Anterior cingulate cortex (tissue), 58 donors: ENCODE data around the gene C6orf89.

Experiments
- DNase-seq, 58 donors: peaks; one replicate each; lab custom pipeline; 2025; lab: John Stamatoyannopoulos, UW

Gene C6orf89

DNA sequence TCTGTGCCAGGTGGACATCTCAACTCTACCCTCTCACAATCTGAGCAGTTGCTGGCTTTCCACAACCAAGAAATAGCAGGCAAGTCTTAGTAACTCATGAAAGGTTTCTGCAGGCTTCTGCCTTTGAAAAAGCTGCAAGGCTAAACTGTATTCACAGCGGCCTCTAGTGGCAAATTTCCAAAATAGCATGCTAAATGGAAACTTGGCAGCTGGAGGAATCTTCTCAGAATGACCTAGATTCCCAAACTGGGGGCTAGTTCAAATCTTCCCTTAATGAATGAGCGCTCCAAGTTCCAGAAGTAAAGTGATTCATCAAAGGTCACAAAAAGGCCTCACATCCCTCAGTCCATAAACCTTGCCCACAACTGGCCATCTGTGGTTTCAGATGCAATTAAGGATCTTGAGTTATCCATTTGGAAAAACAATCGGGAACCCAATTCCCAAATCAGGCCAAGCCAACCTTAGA is 34.6 kb upstream of the C6orf89 start:
- DNase-seq: peak in 37 of 58 donors; percentile 21 to 82 (median 39)

DNA sequence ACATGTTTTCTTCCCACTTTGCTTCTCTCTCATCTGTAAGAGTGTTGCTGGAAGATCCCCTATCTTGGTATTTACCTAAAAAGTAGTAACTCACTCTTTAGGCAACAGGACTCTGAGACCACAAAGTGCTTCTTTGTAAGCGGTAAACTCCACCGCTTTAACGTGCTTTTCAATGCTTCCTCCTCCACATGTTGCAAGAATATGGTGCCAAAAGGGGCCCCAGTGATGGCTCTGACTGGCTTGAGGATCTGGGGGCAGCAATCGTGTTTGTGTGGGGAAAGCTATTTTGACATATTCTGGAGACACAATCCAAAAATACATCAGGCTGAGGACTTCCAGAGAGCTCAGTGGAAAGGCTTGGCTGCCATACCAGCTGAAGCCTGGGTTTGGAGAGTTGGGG is 34.1 kb upstream of the C6orf89 start:
- DNase-seq: no peak

DNA sequence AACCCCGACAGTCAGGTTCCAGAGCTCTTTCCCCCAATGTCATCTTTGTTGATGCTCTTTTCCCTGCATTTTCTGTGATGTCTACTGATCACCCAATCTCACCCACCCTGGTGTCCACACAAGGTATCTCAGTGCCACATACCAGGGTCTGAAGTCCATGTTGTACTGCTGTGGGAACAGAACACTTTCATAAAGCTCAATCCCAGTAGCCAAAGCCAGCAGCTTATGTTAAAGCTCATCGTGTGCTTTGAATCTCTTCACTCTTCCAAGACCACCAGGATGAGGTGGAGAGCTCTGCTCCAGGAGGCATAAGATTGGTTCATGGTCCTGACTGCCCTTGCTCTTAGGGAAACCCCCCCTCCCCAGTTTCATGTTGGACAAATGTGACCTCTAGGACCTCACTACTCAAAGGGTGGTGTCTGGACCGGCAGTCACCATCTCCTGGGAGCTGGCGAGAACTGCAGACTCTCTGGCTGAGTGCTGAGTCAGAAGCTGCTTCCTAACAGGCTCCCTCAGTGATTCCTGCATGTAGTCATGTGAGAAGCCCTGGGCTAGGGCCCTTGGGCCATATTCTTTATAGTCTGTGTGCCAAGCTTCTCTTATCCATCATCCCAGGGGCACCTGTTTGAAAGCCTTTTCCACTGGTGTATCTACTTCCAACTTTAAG is 33.1 kb upstream of the C6orf89 start:
- DNase-seq: no peak

DNA sequence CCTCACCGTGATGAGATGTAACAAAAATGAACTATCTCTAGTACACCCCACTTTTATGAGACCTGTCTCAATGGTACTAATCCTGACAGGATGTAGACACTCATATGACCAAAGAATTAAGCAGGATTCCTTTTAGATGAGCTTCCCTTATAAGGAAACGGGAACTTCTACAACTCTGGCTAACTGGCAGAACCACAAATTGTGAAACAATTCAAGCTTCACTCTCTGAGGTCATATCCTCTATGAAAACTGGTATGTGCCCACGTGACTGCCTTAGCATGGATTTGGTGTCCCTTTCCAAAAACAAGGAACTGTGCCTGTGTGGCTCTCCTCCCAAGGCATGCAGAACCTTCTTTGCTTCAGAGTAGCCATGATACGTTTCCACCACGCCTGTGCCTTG is 32.4 kb upstream of the C6orf89 start:
- no peak for DNase-seq

DNA sequence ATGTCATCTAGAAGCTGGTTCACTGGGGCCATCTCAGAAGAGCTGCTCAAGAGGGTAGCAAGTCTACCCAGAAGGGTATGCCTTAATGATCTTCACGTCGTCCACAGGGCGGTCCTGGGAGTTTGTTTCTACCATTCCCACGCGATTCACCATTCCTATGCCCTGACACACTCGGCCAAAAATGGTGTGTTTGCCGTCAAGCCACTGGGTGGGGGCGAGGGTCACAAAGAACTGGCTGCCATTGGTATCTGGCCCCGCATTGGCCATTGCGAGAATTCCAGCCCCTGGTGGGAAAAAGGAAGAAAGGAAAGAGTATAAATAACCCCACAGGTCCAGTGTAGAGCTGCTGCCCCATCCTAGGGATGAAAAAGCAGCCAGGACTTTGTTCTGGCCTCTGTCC is 30.0 kb upstream of the C6orf89 start:
- DNase-seq: no peak

DNA sequence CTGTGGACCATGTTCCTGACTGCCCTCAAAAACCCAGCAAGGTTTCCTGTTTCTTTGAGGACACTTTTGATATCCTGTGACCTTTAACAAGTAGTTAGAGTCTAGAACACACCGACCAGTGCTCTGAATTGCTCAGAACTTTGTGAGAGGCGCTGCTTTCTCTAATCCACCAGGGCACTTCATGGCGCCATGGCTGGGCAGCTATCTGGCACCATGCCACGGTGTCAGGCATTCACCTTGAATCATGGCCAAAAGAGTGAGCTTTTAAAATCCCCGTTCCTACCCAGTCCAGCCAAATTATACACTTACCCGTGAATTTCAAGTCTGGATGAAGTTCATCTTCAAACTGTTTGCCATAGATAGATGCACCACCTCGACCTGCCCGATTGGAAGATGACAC is 29.5 kb upstream of the C6orf89 start:
- DNase-seq: no peak

DNA sequence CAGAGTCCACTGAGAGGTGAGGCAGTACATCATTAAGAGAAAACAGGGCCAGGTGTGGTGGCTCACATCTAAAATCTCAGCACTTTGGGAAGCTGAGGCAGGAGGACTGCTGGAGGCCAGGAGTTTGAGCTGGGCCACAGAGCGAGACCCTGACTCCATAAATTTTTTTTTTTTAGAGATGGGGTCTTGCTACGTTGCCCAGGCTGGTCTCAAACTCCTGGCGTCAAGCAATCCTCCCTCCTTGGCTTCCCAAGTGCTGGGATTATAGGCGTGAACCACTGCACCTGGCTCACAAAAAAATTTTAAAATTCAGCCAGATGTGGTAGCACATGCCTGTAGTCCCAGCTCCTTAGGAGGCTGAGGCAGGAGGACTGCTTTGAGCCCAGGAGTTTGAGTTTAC is 28.4 kb upstream of the C6orf89 start:
- DNase-seq: no peak

DNA sequence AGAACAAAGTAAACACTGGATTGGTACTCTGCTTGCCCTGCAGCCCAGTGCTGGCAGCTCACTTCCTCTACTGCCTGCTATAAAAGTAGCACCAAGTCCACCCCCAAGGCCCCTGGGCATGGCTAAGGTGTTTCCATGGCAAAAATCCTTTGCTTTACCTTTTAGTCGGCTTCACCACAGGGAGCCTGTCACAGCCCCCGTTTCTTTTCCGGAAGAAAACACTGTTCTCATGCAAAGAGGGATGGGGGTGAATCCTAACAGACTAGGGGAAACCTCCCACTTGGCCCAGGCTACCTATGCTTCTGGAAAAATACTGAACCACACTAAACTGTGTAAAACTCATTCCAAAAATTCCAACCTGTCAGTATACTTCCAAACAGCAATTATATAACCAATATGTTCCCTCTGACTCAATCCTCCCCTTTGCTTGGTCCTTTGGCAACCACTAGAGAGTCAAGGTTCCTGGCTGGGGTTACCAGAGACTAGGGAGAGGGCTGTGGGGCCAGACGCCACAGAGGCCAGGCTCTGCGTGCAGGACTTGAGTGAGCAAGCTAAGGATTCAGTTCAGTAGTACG is 27.3 kb upstream of the C6orf89 start:
- DNase-seq: peak in 2 of 58 donors; percentile 21 to 34

DNA sequence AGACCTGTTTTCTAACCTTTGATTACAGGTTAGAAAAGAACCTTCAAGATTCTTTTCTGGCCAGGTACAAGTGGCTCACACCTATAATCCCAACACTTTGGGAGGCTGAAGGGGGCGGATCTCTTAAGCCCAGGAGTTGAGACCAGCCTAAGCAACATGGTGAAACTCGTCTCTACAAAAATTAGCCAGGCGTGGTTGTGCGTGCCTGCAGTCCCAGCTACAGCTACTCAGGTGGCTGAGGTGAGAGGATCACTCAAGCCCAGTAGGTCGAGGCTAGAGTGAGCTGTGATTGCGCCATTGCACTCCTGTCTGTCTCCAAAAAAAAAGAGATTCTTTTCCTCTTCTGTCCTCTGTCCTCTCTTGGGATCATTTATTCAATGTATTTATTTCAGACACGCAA is 25.6 kb upstream of the C6orf89 start:
- DNase-seq: no peak

DNA sequence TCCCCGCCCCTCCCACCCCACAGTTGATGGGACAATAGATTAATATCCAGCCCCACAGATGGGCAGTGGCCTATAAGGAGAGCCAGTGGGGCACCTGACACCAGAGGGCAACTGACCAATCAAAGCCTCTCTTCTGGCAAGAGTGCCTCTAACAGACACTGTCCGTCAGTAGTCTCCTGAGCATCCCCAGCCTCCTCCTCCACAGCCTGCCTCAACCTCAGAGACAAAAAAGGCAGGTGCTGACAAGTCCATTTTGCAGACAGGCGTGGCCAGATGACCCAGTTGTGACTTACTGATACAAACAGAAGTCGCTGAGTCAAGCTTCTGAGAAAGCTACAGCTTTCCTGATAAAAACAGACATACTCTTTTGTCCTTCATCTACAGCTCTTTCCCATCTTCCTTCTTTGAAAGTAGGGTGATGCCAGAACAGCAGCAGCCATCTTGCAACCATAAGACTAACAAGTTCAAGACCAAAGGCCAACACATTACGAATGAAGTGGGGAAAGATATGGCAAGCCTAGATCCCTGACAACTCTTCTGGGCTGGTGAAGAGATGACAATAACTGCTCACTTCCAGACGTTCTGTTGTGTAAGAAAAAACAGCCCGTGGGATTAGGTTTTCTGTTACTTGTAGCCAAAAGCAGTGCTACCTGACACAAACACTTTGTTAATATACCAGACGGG is 23.4 kb upstream of the C6orf89 start:
- no peak for DNase-seq

DNA sequence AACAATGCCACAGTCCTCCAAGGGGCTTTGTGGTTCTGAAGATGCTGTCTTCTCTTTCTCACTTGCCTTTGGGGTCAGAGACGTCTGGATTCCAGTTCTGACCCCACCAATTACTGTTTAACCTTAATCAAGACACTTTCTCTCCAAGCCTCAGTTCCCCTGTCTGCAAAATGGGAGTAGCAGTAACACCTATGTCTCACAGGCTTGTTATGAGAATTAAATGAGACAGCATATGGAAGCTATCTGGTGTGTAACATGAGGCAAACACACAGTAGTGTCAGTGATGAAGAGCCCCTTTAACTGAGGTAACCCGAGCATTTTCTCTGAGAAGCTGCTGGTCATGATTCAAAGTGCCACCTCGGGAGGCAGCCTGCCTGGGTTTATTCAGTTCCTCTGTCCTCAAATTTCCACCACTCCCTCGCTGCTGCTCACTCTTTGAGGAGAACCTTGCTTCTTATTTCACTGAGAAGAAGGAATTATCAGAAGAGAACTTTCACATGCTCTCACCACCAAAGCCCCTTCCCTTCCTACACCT is 22.8 kb upstream of the C6orf89 start:
- DNase-seq: no peak

DNA sequence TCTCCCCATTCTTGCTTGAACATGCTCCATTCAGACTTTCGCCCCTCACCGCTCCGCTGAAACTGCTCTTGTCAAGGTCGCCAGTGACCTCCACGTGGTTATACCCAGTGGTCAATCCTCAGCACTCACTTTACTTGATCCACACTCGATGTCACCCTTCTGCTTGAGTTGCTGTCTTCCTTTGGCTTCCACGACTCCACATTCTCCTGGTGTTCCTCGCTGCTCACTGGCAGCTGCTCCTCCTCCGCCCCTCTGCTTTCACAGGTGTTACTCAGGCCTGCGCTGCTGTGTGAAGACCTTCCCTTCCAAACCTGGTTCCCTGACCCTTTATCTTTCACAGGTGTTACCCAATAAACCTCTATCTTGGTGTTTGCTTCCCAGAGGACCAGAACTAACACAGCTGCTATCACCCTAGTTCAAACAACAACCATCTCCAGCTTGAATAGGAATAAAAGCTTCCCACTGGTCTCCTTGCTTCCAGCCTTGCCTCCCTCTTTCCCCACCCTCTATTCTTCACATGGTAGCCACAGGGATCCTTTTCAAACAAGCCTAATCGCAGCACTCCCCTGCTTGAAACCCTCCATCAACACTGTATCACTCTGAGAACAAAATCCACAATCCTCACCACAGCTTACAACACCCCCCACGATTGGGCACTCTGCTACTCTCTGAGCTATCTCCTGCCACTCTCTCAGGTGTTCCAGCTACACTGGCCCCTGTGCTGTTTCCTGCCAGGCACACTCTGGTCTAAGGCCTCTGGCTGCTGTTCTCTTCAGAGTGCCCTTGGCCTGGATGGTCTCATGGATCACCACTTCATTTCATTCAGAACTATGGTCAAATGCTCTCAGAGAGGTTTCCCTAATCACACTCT is 21.8 kb upstream of the C6orf89 start:
- no peak for DNase-seq

DNA sequence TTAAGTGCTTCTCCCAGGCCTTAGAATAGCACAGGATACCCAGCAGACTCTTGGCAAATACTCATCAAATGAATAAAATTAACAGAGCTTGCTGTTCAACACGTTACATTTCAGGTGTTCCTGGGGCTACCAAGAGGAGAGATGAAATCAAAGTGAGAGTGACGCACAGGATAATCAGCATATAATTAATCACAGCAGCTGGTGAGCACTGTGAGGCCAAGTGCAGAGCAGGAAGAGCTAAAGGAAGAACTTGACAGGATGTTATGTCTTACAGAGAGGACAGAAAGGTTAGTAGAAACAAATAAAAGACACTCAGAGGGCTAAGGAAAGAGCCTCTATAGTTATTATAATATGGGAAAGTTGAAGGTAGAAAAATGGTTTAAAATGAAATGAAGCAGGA is 19.9 kb upstream of the C6orf89 start:
- DNase-seq: no peak

DNA sequence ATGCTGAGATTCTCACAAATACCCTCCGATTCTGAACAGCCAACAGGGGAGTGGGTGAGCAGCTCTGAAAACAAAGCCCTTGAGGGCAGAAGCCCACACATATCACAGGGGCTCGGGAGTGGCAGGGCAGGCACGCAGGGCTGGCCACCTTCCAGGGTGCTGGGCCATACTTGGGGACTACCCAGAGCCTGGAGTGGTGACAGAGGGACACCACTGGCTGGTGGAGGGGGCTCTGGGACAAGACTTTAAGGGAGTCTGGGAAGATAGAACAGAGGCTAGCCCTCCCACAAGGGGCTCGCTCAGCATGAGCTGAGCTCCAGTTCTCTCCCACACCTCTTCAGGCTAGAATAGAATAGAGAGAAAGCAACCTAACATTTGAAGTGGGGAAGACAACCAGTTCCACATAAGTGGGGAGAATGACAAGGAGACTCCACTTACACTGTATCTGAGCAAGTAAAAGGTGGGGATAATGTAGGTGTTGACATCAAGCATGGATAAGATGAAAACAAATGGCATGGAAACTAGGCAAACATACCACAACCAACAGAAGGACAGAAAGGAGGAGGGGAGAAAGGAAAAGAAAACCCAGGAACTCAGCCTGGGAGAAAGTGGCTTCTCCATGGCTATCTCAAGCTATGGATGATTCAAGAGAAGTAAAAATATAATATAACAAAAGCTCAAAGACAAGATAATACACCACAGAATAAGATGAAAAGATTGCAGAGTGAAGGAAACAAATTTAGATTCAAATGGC is 18.1 kb upstream of the C6orf89 start:
- no peak for DNase-seq

DNA sequence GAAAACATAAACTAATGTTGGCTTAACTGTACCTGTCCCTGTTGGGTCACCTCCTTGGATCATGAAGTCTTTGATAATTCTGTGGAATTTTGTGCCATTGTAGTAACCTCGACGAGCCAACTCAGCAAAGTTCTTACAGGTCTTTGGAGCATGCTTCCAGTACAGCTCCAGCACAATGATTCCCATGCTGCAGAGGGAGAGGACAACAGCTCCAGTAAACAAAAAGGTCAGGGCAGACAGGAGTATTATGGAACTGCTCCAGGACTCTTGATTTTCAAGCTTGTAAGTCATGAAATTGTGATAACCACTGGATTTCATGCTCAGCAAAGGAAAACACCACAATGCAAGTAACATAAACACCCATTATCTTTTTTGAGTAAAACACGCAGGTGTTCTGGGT is 14.1 kb upstream of the C6orf89 start:
- DNase-seq: no peak

DNA sequence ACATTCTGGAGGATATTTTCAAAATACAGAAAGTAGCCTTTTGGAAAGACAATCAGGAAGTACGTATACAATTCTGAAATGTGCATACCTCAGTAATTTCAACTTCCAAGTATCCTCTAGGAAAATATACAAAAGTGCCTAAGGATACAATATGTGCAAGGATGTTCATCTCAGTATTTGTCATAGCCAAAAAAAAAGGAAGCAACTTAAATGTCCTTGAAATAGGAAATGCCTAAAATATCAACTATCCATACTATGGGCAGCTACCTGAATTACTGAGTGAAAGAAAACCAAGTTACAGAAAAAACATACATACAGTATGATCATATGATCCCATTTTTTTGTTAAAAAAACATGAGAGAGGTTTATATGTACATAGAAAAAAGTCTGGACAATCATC is 12.6 kb upstream of the C6orf89 start:
- no peak for DNase-seq

DNA sequence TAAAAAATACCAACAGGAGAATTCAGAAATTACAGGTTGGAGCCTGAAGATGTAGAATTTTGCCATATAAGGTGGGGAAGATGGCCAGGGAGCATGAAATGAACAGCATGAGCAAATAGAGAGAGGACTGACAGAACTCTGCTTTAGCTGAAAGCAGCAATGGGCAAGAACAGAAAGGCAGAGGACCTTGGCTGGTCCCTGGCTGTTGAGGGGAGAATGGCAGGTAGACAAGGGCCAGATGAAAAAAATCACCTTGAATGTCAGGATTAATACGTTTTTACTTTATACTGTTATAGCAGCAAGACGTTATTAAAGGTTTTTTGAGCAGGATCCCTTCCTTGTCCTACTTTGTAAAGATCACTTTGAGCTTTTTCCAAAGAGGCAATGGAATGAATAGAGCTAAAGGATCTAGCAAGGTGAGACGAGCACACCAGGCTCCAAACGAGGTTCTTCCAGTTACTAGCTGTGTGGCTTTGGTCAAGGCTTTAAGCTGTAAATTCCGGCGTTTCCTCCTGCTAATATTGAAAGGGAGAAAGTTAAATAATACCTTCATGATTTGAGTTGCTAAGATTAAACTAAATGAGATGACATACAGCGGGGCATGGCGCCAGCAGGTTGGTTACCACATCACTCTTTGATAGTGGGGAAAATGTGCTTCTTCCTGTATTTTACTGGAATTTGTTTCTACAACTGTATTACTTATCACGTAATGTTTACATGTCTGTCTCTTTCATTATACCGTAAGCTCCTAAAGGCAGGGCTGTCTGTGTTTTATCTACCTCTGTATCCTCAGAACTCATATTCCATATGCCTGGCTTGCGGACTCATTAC is 11.9 kb upstream of the C6orf89 start:
- peak in 1 of 58 donors; percentile 19 for DNase-seq

DNA sequence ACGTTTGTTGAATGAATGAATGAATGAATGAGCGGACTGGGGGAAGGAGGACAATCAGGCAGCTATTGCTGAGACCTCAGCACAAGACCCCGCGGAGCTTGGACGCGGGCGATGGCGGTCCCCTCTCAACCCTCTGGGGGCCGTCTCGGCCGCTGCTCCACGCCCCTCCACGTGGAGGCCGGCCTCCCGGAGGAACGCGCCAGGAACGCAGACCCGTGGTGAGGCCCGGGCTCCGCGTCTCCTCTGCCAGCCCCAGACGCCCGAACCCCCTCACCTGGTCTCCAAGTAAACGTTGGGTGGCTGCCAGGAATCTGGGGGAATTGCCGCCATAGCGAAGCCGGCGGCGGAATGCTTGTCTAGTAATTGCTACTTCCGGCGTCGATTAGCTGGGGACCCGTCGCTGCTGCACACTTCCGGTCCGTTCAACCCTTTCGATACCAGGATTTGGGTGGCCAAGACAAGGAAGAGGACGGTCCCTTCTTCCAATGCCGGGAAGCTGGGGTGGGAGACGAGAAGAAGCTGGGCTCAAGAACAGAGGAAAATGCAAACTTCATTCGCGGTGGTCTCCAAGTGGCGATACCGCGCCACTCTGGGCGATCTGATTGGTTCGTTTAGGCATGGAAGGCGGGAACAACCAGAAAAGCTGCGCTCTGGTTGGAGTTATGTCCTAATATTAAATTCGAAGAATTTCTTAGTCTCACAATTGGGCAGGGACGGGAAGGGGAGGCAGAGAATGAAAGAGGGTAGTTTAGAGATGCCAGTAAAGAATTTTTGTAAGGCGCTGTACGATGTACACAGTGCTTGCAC is 11.1 kb upstream of the C6orf89 start, which contains the start of gene PPIL1:
Gene PPIL1, minus strand, starts transcription at position 361 of the 807 bp plus-strand sequence. Its CDS starts 31 bp downstream, at position 330.
- DNase-seq: peak; percentile 19 to 94 (median 82)
